ENCODE measurements around the gene PRICKLE1.

PRICKLE1 gene

GRCh38 chr12:42468341-42468821 lies 121.2 kb downstream of the PRICKLE1 start:
- Histone ChIP-seq H3K4me3 (replicated peaks; ENCODE audit: insufficient read depth, low read length) (peak overlapping the region; percentile 45), H3K27me3 (ENCODE audit: insufficient read depth, poor library complexity, severe bottlenecking) (no peaks in the 10 kb centered on the region), H3K27ac (replicated peaks) (no peak overlapping the region)
- no peak for TF ChIP-seq SPI1 (IDR thresholded peaks at IDR 0.05; ENCODE audit: borderline replicate concordance, low read depth)
- TF ChIP-seq GABPA (IDR thresholded peaks at IDR 0.05; ENCODE audit: low read depth): no peak
- DNase-seq (ENCODE audit: low read depth in 1 of 2, low spot score in 1 of 2): peak in 1 of 2 experiments; percentile 25

DNA sequence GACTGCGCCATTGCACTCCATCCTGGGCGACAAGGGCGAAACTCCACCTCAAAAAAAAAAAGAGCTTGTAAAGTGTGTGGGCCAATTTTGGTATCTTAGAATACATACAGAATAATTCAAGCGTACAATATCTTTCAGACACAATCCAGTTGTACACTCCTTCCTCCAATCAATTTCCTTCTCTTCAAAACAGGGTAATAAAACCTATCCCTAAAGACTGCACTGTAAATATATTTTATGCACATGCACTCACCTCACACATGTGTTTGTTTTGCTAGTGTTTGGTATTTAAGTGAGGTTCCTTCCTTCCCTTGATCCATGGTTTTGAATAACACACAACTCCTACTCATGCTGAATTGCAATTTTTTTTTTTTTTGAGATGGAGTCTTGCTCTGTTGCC lies 125.9 kb downstream of the PRICKLE1 start:
- no peak for TF ChIP-seq GABPA (IDR thresholded peaks at IDR 0.05; ENCODE audit: low read depth)
- TF ChIP-seq SPI1 (IDR thresholded peaks at IDR 0.05; ENCODE audit: borderline replicate concordance, low read depth): no peak
- no peak for TF ChIP-seq CTCF (IDR thresholded peaks at IDR 0.05; ENCODE audit: insufficient read depth, low read length)
- no peak for TF ChIP-seq POLR2AphosphoS5 (IDR thresholded peaks at IDR 0.05; ENCODE audit: low read depth)
- no peak for TF ChIP-seq REST (IDR thresholded peaks at IDR 0.05; ENCODE audit: insufficient replicate concordance, low read depth)
- H3K27ac ChIP-seq (replicated peaks): no peak overlapping the region
- H3K4me3 ChIP-seq (replicated peaks; ENCODE audit: insufficient read depth, low read length): no peak overlapping the region
- no peaks in the 10 kb centered on the region for H3K27me3 ChIP-seq (ENCODE audit: insufficient read depth, poor library complexity, severe bottlenecking)
- DNase-seq (ENCODE audit: low read depth in 1 of 2, low spot score in 1 of 2): no peak

DNA sequence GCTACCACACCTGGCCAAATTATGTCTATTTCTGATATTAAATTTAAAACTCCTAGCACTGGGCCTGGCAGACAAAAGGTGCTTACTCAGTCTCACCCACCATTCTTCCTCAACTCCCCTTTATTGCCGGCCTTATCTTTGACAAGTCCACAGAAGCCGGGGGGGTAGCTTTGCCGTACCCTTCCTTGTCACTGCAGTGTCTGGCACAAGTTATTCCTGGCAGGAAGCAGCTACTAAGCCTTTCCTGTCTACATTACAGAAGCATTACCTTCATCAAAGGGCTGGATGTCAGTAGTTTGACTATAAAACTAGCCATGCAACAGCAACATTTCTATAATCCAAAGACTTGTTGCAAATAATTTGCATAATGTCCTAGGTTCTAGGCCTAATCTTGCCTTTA lies 127.1 kb downstream of the PRICKLE1 start:
- no peak overlapping the region for H3K4me3 ChIP-seq (replicated peaks; ENCODE audit: insufficient read depth, low read length)
- TF ChIP-seq CTCF (IDR thresholded peaks at IDR 0.05; ENCODE audit: insufficient read depth, low read length) (no peak), REST (IDR thresholded peaks at IDR 0.05; ENCODE audit: insufficient replicate concordance, low read depth) (no peak), POLR2AphosphoS5 (IDR thresholded peaks at IDR 0.05; ENCODE audit: low read depth) (no peak), SPI1 (IDR thresholded peaks at IDR 0.05; ENCODE audit: borderline replicate concordance, low read depth) (no peak), GABPA (IDR thresholded peaks at IDR 0.05; ENCODE audit: low read depth) (no peak)
- no peaks in the 10 kb centered on the region for H3K27me3 ChIP-seq (ENCODE audit: insufficient read depth, poor library complexity, severe bottlenecking)
- H3K27ac ChIP-seq (replicated peaks): no peak overlapping the region
- no peak for DNase-seq (ENCODE audit: low read depth in 1 of 2, low spot score in 1 of 2)

GRCh38 chr12:42459336-42459847 lies 130.2 kb downstream of the PRICKLE1 start:
- DNase-seq (ENCODE audit: low read depth in 1 of 2, low spot score in 1 of 2): no peak
- H3K4me3 ChIP-seq (replicated peaks; ENCODE audit: insufficient read depth, low read length): no peak overlapping the region
- H3K27me3 ChIP-seq (ENCODE audit: insufficient read depth, poor library complexity, severe bottlenecking): no peaks in the 10 kb centered on the region
- H3K27ac ChIP-seq (replicated peaks): no peak overlapping the region
- TF ChIP-seq REST (IDR thresholded peaks at IDR 0.05; ENCODE audit: insufficient replicate concordance, low read depth) (no peak), POLR2AphosphoS5 (IDR thresholded peaks at IDR 0.05; ENCODE audit: low read depth) (no peak), GABPA (IDR thresholded peaks at IDR 0.05; ENCODE audit: low read depth) (no peak), CTCF (IDR thresholded peaks at IDR 0.05; ENCODE audit: insufficient read depth, low read length) (no peak), SPI1 (IDR thresholded peaks at IDR 0.05; ENCODE audit: borderline replicate concordance, low read depth) (no peak)

Measured in HL-60 (cell line).